Limb (tissue), 2 donors: ENCODE results near the gene CDC123.
"Not testable (repeated sequence)": the region's sequence is repeated elsewhere in the genome, so short reads cannot be mapped to it uniquely, and the experiment has no call there.

Source experiments
- DNase-seq, 2 donors: peaks; one replicate each; pipeline ENCODE4 v3.0.0-alpha.2; 2016; ENCODE audit errors: extremely low spot score in 2 of 2

CDC123 gene

GRCh38 chr10:12191715-12192114 is 4.3 kb upstream of the CDC123 start:
- no peak for DNase-seq

- DNase-seq = no peak
Observed at GRCh38 chr10:12193193-12193592, 2.8 kb upstream of the CDC123 start.

GRCh38 chr10:12194752-12195271 is 1.2 kb upstream of the CDC123 start:
- peak in 1 of 2 donors; percentile 37 for DNase-seq

- DNase-seq = no peak
Observed at GRCh38 chr10:12195281-12195602, 746 bp upstream of the CDC123 start.

GRCh38 chr10:12196531-12197211 is 683 bp downstream of the CDC123 start:
- no peak for DNase-seq

GRCh38 chr10:12198156-12198555 is 2.2 kb downstream of the CDC123 start:
- DNase-seq = no peak

GRCh38 chr10:12200850-12201249 is 4.9 kb downstream of the CDC123 start:
- DNase-seq = no peak

GRCh38 chr10:12201543-12201942 is 5.6 kb downstream of the CDC123 start:
- no peak for DNase-seq

- no peak for DNase-seq
Observed at GRCh38 chr10:12202226-12202625, 6.2 kb downstream of the CDC123 start.

- DNase-seq = no peak
Observed at GRCh38 chr10:12205082-12205481, 9.1 kb downstream of the CDC123 start.

GRCh38 chr10:12207114-12207513 is 11.1 kb downstream of the CDC123 start:
- no peak for DNase-seq

GRCh38 chr10:12208460-12208859 is 12.5 kb downstream of the CDC123 start:
- DNase-seq = no peak

- DNase-seq = no peak
Observed at GRCh38 chr10:12212454-12212853, 16.5 kb downstream of the CDC123 start.

- DNase-seq = no peak
Observed at GRCh38 chr10:12213621-12214020, 17.6 kb downstream of the CDC123 start.

- DNase-seq = no peak
Observed at GRCh38 chr10:12214093-12214492, 18.1 kb downstream of the CDC123 start.

GRCh38 chr10:12214763-12215218 is 18.8 kb downstream of the CDC123 start:
- peak; percentile 38 to 68 for DNase-seq

- no peak for DNase-seq
Observed at GRCh38 chr10:12218991-12219390, 23.0 kb downstream of the CDC123 start.

- no peak for DNase-seq
Observed at GRCh38 chr10:12221323-12222298, 25.6 kb downstream of the CDC123 start.

GRCh38 chr10:12225444-12225843 is 29.5 kb downstream of the CDC123 start:
- no peak for DNase-seq

- DNase-seq = not testable (repeated sequence)
Observed at GRCh38 chr10:12226438-12226837, 30.4 kb downstream of the CDC123 start.

- no peak for DNase-seq
Observed at GRCh38 chr10:12228851-12229250, 32.9 kb downstream of the CDC123 start.

- DNase-seq = not testable (repeated sequence)
Observed at GRCh38 chr10:12234687-12235086, 38.7 kb downstream of the CDC123 start.
